Neural progenitor cell (in vitro differentiated cells): Measurements from ENCODE around the gene PINLYP. TPM values are rescaled to one million over a fixed set of nuclear protein-coding genes. Genes with fewer than 3 reads are reported as not detected.

Source experiments
- DNase-seq: peaks from one replicate; pipeline ENCODE4 v3.0.0-alpha.2; 2016; ENCODE audit warnings: low spot score
- H2AFZ ChIP-seq: fragments of 200-600 bp; sonication (generic); replicated peaks from 2 replicates; pipeline ENCODE4 v1.6.1; 2016; ENCODE audit warnings: antibody characterized with exemption
- H3F3A ChIP-seq: fragments of 200-600 bp; sonication (generic); 2 replicates; pipeline ENCODE4 v1.6.1; 2016; ENCODE audit warnings: antibody characterized with exemption, low read depth
- H3K27ac ChIP-seq: fragments of 200-600 bp; sonication (generic); 2 replicates; pipeline ENCODE4 v1.5.1; 2016; ENCODE audit warnings: mild to moderate bottlenecking
- H3K27me3 ChIP-seq: fragments of 200-600 bp; sonication (generic); 2 replicates; pipeline ENCODE4 v1.6.1; 2016; ENCODE audit warnings: mild to moderate bottlenecking, moderate library complexity
- H3K36me3 ChIP-seq: fragments of 200-600 bp; sonication (generic); 2 replicates; pipeline ENCODE4 v1.5.1; 2016
- H3K4me1 ChIP-seq: fragments of 200-600 bp; sonication (generic); 2 replicates; pipeline ENCODE4 v1.6.1; 2016; ENCODE audit warnings: mixed run types
- H3K4me2 ChIP-seq: fragments of 200-600 bp; sonication (generic); 2 replicates; pipeline ENCODE4 v1.6.1; 2016
- H3K4me3 ChIP-seq: fragments of 200-600 bp; sonication (generic); 2 replicates; pipeline ENCODE4 v1.5.1; 2016
- H3K79me2 ChIP-seq: fragments of 200-600 bp; sonication (generic); 2 replicates; pipeline ENCODE4 v1.6.1; 2016; ENCODE audit warnings: low read depth
- H3K9ac ChIP-seq: fragments of 200-600 bp; sonication (generic); 2 replicates; pipeline ENCODE4 v1.6.1; 2016
- H3K9me3 ChIP-seq: fragments of 200-600 bp; sonication (generic); 2 replicates; pipeline ENCODE4 v1.5.1; 2016; ENCODE audit warnings: low read depth
- H4K20me1 ChIP-seq: fragments of 200-600 bp; sonication (generic); 2 replicates; pipeline ENCODE4 v1.6.1; 2016; ENCODE audit warnings: low read depth
- H3K27ac Mint-ChIP-seq: 3 replicates; pipeline ENCODE4 v1.8.0; 2021; ENCODE audit warnings: mixed read lengths
- H3K27me3 Mint-ChIP-seq: 2 replicates; pipeline ENCODE4 v1.8.0; 2022; ENCODE audit warnings: low read depth, mild to moderate bottlenecking, inconsistent platforms, moderate library complexity, mixed read lengths; ENCODE audit not compliant: insufficient read depth
- H3K36me3 Mint-ChIP-seq: 3 replicates; pipeline ENCODE4 v1.8.0; 2021; ENCODE audit warnings: mixed read lengths
- H3K4me1 Mint-ChIP-seq: 3 replicates; pipeline ENCODE4 v1.8.0; 2021; ENCODE audit warnings: mixed read lengths
- H3K4me3 Mint-ChIP-seq: 3 replicates; pipeline ENCODE4 v1.8.0; 2021; ENCODE audit warnings: mild to moderate bottlenecking, moderate library complexity, mixed read lengths
- H3K9me3 Mint-ChIP-seq: 3 replicates; pipeline ENCODE4 v1.8.0; 2020; ENCODE audit warnings: mixed read lengths
- EZH2 ChIP-seq: fragments of 200-600 bp; sonication (generic); IDR thresholded peaks from 2 replicates; pipeline ENCODE4 v1.6.1; 2017; ENCODE audit warnings: antibody characterized with exemption, mild to moderate bottlenecking, moderate library complexity
- EZH2phosphoT487 ChIP-seq: fragments of 200-600 bp; sonication (generic); IDR thresholded peaks from 2 replicates; pipeline ENCODE4 v1.6.1; 2017; ENCODE audit warnings: antibody characterized with exemption
- total RNA-seq: library from RNA; depleted of rRNA; stranded (reverse); fragments of >200 nt; gene quantifications from 2 replicates; pipeline ENCODE4 v1.2.3, GENCODE V29; 2015; ENCODE audit warnings: low replicate concordance
- TF ChIP-seq, protein P1 (sequence below): fragments of 200-600 bp; sonication (generic); IDR thresholded peaks from 2 replicates; pipeline ENCODE4 v1.5.1; 2017; ENCODE audit warnings: antibody characterized with exemption, mild to moderate bottlenecking

The PINLYP gene
- total RNA-seq, 1 donor from 2014 or later = 4.0 TPM

DNA sequence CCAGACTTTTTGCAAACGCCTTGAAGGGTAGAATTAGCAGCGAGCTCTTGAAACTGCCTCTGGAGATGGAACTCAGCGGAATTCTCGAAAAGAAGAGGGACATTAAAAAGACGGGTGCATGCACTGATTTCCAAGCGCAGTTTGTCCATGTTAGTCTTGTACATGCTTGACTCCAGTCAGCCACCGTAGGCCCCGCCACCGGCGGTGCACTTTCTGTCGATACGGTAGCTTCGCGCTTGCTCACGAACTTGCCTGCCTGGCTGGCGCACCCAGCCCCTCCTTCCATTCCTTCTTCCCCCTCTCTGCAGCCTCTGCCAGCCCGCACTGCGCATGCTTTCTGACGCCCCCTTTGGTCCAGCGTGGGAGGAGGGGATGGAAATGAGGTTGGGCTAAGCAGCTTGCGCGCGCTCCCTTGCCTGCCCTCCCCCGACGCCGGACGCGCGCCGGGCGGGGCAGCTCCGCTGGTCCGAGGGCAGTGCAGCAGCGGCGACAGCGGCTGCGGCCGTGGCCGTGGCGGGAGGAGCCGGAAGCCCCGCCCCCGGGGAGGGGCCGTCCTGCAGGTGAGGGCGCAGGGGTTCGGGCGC lies 42.5 kb upstream of the PINLYP start, which contains the start of gene ZNF575:
Gene ZNF575, plus strand, starts transcription at position 227 of the 584 bp plus-strand sequence. CDS start 1,235 bp downstream, outside the sequence.
- peaks cover 22% of the 10 kb centered on the region for H3K4me1 Mint-ChIP-seq
- DNase-seq = peak; percentile 95
- H3K4me1 ChIP-seq = no peaks in the 10 kb centered on the region
- peak within 1 kb of the TSS; percentile 75 for H3K4me2 ChIP-seq
- no peak within 1 kb of the TSS for H3K9ac ChIP-seq
- H3K27ac Mint-ChIP-seq = peak within 1 kb of the TSS; percentile 97
- no peaks in the 10 kb centered on the region for H3K36me3 ChIP-seq
- peak within 1 kb of the TSS; percentile 31 for H2AFZ ChIP-seq
- peak within 1 kb of the TSS; percentile 42 for H3K4me3 ChIP-seq
- H3K9me3 ChIP-seq = no peaks in the 10 kb centered on the region
- peaks cover 9% of the 10 kb centered on the region for H3K36me3 Mint-ChIP-seq
- H3K27me3 ChIP-seq = peaks cover 4% of the 10 kb centered on the region
- H3F3A ChIP-seq = peaks cover 29% of the 10 kb centered on the region
- peaks cover 2% of the 10 kb centered on the region for H3K27me3 Mint-ChIP-seq
- H3K79me2 ChIP-seq = no peaks in the 10 kb centered on the region
- H4K20me1 ChIP-seq = peaks cover 4% of the 10 kb centered on the region
- TF ChIP-seq EZH2 (no peak), EZH2phosphoT487 (no peak)
- TF ChIP-seq, protein P1, sequence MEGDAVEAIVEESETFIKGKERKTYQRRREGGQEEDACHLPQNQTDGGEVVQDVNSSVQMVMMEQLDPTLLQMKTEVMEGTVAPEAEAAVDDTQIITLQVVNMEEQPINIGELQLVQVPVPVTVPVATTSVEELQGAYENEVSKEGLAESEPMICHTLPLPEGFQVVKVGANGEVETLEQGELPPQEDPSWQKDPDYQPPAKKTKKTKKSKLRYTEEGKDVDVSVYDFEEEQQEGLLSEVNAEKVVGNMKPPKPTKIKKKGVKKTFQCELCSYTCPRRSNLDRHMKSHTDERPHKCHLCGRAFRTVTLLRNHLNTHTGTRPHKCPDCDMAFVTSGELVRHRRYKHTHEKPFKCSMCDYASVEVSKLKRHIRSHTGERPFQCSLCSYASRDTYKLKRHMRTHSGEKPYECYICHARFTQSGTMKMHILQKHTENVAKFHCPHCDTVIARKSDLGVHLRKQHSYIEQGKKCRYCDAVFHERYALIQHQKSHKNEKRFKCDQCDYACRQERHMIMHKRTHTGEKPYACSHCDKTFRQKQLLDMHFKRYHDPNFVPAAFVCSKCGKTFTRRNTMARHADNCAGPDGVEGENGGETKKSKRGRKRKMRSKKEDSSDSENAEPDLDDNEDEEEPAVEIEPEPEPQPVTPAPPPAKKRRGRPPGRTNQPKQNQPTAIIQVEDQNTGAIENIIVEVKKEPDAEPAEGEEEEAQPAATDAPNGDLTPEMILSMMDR = no peak
- peak within 1 kb of the TSS; percentile 93 for H3K4me3 Mint-ChIP-seq
- H3K27ac ChIP-seq = no peak within 1 kb of the TSS
- H3K9me3 Mint-ChIP-seq = no peaks in the 10 kb centered on the region

DNA sequence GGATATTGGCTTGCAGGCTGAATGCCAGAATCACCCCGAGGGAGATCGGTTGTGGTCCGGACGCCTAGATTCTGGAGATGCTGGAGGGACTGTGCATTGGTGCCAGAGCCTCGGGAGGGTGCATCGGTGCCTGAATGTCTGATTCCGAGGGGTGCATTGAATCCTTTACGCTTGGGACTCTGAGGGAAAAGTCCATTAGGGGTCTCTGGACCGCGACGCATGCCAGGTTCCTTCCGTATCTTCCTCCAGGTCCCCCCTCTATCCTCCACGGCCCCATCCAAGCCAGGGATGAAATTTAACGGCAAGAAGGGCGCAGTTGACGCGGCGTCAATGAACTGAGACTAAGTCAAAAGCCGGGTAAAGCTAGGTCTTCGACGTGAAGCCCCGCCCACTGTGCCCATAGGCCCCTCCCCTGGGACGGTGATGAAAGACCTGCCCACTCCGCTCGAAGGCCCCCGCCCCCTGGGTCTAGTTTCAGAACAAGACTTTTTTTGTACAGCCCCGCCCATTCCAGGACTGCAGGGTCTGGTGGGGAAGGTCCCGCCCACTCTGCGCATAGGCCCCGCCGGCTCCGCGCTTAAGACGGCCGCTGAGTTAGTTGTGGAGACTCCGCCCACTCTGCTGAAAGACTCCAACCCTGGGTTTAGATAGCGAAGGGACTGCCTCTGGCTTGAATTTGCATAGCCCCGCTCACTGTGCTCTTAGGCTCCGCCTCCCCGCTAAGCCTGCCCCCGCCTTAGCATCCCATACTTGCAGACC lies 41.9 kb upstream of the PINLYP start:
- H4K20me1 ChIP-seq = peaks cover 4% of the 10 kb centered on the region
- H3K9ac ChIP-seq = no peak overlapping the region
- H3K4me1 ChIP-seq = no peaks in the 10 kb centered on the region
- H3K4me3 ChIP-seq = peak overlapping the region; percentile 42
- peaks cover 2% of the 10 kb centered on the region for H3K9me3 ChIP-seq
- H3K4me2 ChIP-seq = peak overlapping the region; percentile 75
- H2AFZ ChIP-seq = no peak overlapping the region
- peaks cover 6% of the 10 kb centered on the region for H3K36me3 ChIP-seq
- Mint-ChIP-seq H3K27ac (peak overlapping the region; percentile 97), H3K4me1 (peaks cover 22% of the 10 kb centered on the region), H3K36me3 (peaks cover 15% of the 10 kb centered on the region), H3K27me3 (peaks cover 2% of the 10 kb centered on the region), H3K4me3 (peak overlapping the region; percentile 93), H3K9me3 (peaks cover 2% of the 10 kb centered on the region)
- H3K27ac ChIP-seq = no peak overlapping the region
- H3K27me3 ChIP-seq = no peaks in the 10 kb centered on the region
- no peaks in the 10 kb centered on the region for H3K79me2 ChIP-seq
- peak; percentile 100 for DNase-seq
- peaks cover 29% of the 10 kb centered on the region for H3F3A ChIP-seq
- TF ChIP-seq EZH2 (no peak), EZH2phosphoT487 (no peak)
- TF ChIP-seq, protein P1 = no peak

DNA sequence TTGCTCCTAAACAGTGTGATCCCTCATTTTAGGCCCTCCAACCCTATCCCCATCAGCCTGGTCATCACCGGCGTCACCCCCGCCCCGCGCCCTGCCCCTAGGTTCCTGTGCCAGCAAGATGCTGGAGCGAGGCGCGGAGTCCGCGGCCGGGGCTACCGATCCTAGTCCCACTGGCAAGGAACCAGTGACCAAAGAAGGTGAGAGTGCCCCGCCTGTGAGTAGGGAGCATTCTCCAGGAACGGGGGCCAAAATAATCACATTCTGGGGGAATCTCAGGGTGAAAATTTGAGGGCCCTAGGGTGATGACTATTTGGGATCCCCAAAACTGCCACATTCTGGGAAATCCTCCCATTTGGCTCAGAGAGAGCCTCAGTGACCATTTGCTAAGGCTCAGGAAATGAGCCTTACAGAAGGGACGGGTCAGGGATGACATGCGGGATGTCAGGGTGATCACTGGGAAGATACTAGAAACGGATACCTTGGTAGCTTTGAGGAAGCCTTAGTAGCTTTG lies 41.2 kb upstream of the PINLYP start:
- Mint-ChIP-seq H3K36me3 (peaks cover 20% of the 10 kb centered on the region), H3K4me3 (peak overlapping the region; percentile 93), H3K4me1 (peaks cover 22% of the 10 kb centered on the region), H3K27me3 (peaks cover 2% of the 10 kb centered on the region), H3K27ac (peak overlapping the region; percentile 33), H3K9me3 (peaks cover 7% of the 10 kb centered on the region)
- H3K79me2 ChIP-seq = no peaks in the 10 kb centered on the region
- H4K20me1 ChIP-seq = peaks cover 4% of the 10 kb centered on the region
- H3K9me3 ChIP-seq = peaks cover 8% of the 10 kb centered on the region
- H3K27ac ChIP-seq = no peak overlapping the region
- H3F3A ChIP-seq = peaks cover 29% of the 10 kb centered on the region
- peak overlapping the region; percentile 67 for H3K4me2 ChIP-seq
- peaks cover 12% of the 10 kb centered on the region for H3K36me3 ChIP-seq
- H3K27me3 ChIP-seq = no peaks in the 10 kb centered on the region
- no peak overlapping the region for H2AFZ ChIP-seq
- no peak overlapping the region for H3K9ac ChIP-seq
- no peak for DNase-seq
- TF ChIP-seq EZH2phosphoT487 (no peak), EZH2 (no peak)
- TF ChIP-seq, protein P1 = no peak
- H3K4me1 ChIP-seq = no peaks in the 10 kb centered on the region
- peak overlapping the region; percentile 37 for H3K4me3 ChIP-seq
